GM12875 (cell line): ENCODE data around the gene ART4.

Experiments used
- H3K4me3 ChIP-seq: one replicate; pipeline ENCODE4 v1.5.1; 2011; ENCODE audit warnings: low read depth, low read length, control low read depth
- TF ChIP-seq, protein P1 (sequence below): IDR thresholded peaks from 2 replicates; pipeline ENCODE4 v1.5.1; 2011; ENCODE audit warnings: low read depth, mild to moderate bottlenecking, control low read depth, inconsistent platforms, low read length, moderate library complexity, borderline replicate concordance; ENCODE audit not compliant: insufficient read depth

The ART4 gene

GRCh38 chr12:14871886-14872285 lies 28.6 kb upstream of the ART4 start:
- TF ChIP-seq, protein P1, sequence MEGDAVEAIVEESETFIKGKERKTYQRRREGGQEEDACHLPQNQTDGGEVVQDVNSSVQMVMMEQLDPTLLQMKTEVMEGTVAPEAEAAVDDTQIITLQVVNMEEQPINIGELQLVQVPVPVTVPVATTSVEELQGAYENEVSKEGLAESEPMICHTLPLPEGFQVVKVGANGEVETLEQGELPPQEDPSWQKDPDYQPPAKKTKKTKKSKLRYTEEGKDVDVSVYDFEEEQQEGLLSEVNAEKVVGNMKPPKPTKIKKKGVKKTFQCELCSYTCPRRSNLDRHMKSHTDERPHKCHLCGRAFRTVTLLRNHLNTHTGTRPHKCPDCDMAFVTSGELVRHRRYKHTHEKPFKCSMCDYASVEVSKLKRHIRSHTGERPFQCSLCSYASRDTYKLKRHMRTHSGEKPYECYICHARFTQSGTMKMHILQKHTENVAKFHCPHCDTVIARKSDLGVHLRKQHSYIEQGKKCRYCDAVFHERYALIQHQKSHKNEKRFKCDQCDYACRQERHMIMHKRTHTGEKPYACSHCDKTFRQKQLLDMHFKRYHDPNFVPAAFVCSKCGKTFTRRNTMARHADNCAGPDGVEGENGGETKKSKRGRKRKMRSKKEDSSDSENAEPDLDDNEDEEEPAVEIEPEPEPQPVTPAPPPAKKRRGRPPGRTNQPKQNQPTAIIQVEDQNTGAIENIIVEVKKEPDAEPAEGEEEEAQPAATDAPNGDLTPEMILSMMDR = no peak
- no peak overlapping the region for H3K4me3 ChIP-seq

- H3K4me3 ChIP-seq = no peak overlapping the region
- TF ChIP-seq, protein P1 = no peak
Measured at GRCh38 chr12:14871247-14871646, 27.9 kb upstream of the ART4 start.

GRCh38 chr12:14868916-14869506 lies 25.7 kb upstream of the ART4 start:
- TF ChIP-seq, protein P1 = no peak
- no peak overlapping the region for H3K4me3 ChIP-seq

- TF ChIP-seq, protein P1 = no peak
- no peak overlapping the region for H3K4me3 ChIP-seq
Measured at GRCh38 chr12:14860490-14860889, 17.2 kb upstream of the ART4 start.

DNA sequence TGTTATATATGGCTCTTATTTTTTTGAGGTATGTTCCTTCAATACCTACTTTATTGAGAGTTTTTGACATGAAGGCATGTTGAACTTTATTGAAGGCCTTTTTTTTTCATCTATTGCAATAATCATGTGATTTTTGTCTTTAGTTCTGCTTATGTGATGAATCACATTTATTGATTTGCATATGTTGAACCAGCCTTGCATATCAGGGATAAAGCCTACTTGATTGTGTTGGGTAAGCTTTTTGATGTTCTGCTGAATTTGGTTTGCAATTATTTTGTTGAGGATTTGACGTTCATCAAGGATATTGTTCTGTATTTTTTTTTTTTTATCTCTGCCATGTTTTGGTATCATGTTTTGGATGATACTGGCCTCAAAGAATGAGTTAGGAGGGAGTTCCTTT lies 15.2 kb upstream of the ART4 start:
- no peak overlapping the region for H3K4me3 ChIP-seq
- TF ChIP-seq, protein P1 = no peak

GRCh38 chr12:14854586-14855183 lies 11.4 kb upstream of the ART4 start:
- TF ChIP-seq, protein P1 = no peak
- H3K4me3 ChIP-seq = no peak overlapping the region

- H3K4me3 ChIP-seq = no peak overlapping the region
- TF ChIP-seq, protein P1 = no peak
Measured at GRCh38 chr12:14853961-14854360, 10.6 kb upstream of the ART4 start.
